Ovary (tissue), 9 donors: ENCODE measurements around the gene MAOA. TPM values are rescaled to one million over a fixed set of nuclear protein-coding genes. Genes with fewer than 3 reads are reported as not detected.

Experiments used
- DNase-seq, 5 donors: peaks; one replicate each; pipeline ENCODE4 v3.0.0-alpha.2; 2019 to 2020
- H3K27ac ChIP-seq, 2 donors: fragments of 200-600 bp; one replicate each; pipeline versions ENCODE4 v1.5.1 to v1.8.0; 2019 to 2022
- H3K27me3 ChIP-seq: fragments of 200-600 bp; one replicate; pipeline ENCODE4 v1.8.0; 2022
- H3K36me3 ChIP-seq: fragments of 200-600 bp; sonication (generic); one replicate; pipeline ENCODE4 v1.5.1; 2019
- H3K4me1 ChIP-seq: one replicate; pipeline ENCODE4 v1.8.1; 2013; ENCODE audit warnings: mild to moderate bottlenecking, moderate library complexity; ENCODE audit not compliant: insufficient read depth
- H3K4me3 ChIP-seq: fragments of 200-600 bp; sonication (generic); one replicate; pipeline ENCODE4 v1.5.1; 2017
- H3K9me3 ChIP-seq, 2 donors: fragments of 200-600 bp in 1 of 2; sonication (generic) in 1 of 2; one replicate each; pipeline versions ENCODE4 v1.5.1 to v1.8.1; 2013 to 2019; ENCODE audit warnings: mild to moderate bottlenecking in 1 of 2, moderate library complexity in 1 of 2
- CTCF ChIP-seq, 3 donors: fragments of 450-650 bp in 2 of 3; fragments of 200-600 bp in 1 of 3; IDR thresholded peaks; one replicate each; pipeline versions ENCODE4 v1.5.1 to v1.8.0; 2016 to 2022; ENCODE audit warnings: antibody characterized with exemption in 3 of 3, mild to moderate bottlenecking in 1 of 3
- EP300 ChIP-seq: sonication (generic); formaldehyde crosslinking; IDR thresholded peaks from one replicate; pipeline ENCODE4 v1.6.1; 2017; ENCODE audit warnings: antibody characterized with exemption
- POLR2A ChIP-seq: fragments of 450-650 bp; IDR thresholded peaks from one replicate; pipeline ENCODE4 v1.6.1; 2017; ENCODE audit warnings: antibody characterized with exemption, mild to moderate bottlenecking, moderate library complexity
- WGBS, 3 donors: extraction: QIAGEN DNeasy Blood & Tissue Kit in 1 of 3; methylation state at CpG; one replicate each; pipeline versions ENCODE4 v1.1.5 to v1.1.7; 2013 to 2017; 5-methylcytosine and 5-hydroxymethylcytosine counted together
- intact Hi-C, 4 donors: fragments of 100-400 bp; cut with DNase I; formaldehyde crosslinking; loops; one replicate each; pipeline versions ENCODE4 v1.11.0 to v1.15.1; 2022 to 2023
- polyA plus RNA-seq, 2 donors: library from polyadenylated mRNA; stranded (reverse); fragments of 200-250 nt in 1 of 2; fragments of 350-450 nt in 1 of 2; fragmentation: Illumina TruSeq in 1 of 2; extraction: RNeasy Lipid Tissue Mini Kit (QIAGEN cat#74804) in 1 of 2; gene quantifications; one replicate each; pipeline ENCODE4 v1.2.3, GENCODE V29; 2013 to 2014
- total RNA-seq, 7 donors: library from RNA; depleted of rRNA in 2 of 7; stranded (reverse); fragments of >200 nt in 2 of 7; fragmentation: NEBNext Ultra II Directional in 3 of 7; extraction: Animal tissue kit (Norgen Biotek cat#: 25700) in 3 of 7; gene quantifications; one replicate each; pipeline versions ENCODE4 v1.1.0 to v1.2.4, GENCODE V29; 2016 to 2023
- donor health status: DM: no; HTN: no; CAD: no; lungs with moderate emphysema.
- donor health status: DM: no; HTN: no; CAD: no.
- donor health status: Bipolar disorder and iron deficiency.
- donor health status: DM: yes; HTN: yes; CAD: no.
- donor health status: DM: no; HTN: no; CAD: no.
- donor health status: DM: yes; HTN: yes; CAD: no.

The MAOA gene
- total and polyA plus RNA-seq, 9 donors = 30.7 to 121 (median 74.2) TPM

- WGBS, 3 donors = 80 to 82% (median 81%) methylated on average over 7 of the region's 7 CpGs
- no peaks in the 10 kb centered on the region for H3K27me3 ChIP-seq
- H3K4me1 ChIP-seq = no peaks in the 10 kb centered on the region
- no peak for DNase-seq
- no peaks in the 10 kb centered on the region for H3K36me3 ChIP-seq
- TF ChIP-seq POLR2A (no peak), EP300 (no peak), CTCF (IDR thresholded peaks at IDR 0.05) (no peak)
- no peak overlapping the region for H3K27ac ChIP-seq
- H3K9me3 ChIP-seq = no peaks in the 10 kb centered on the region
- intact Hi-C loops = no loop called here
- H3K4me3 ChIP-seq = no peak overlapping the region
Observed at GRCh38 chrX:43731086-43731485, 75.0 kb downstream of the MAOA start.

- no peak for DNase-seq
- no peak overlapping the region for H3K4me3 ChIP-seq
- TF ChIP-seq EP300 (no peak), POLR2A (no peak)
- no peaks in the 10 kb centered on the region for H3K9me3 ChIP-seq
- no peaks in the 10 kb centered on the region for H3K36me3 ChIP-seq
- H3K27ac ChIP-seq = no peak overlapping the region
- H3K4me1 ChIP-seq = no peaks in the 10 kb centered on the region
- no peaks in the 10 kb centered on the region for H3K27me3 ChIP-seq
- WGBS, 3 donors = 86 to 96% (median 86%) methylated on average over 1 of the region's 1 CpG
- intact Hi-C loops = no loop called here
Observed at GRCh38 chrX:43733699-43734098, 77.6 kb downstream of the MAOA start.

GRCh38 chrX:43734444-43734843, 78.3 kb downstream of the MAOA start:
- no peaks in the 10 kb centered on the region for H3K4me1 ChIP-seq
- H3K27ac ChIP-seq = no peak overlapping the region
- intact Hi-C loops = no loop called here
- no peaks in the 10 kb centered on the region for H3K9me3 ChIP-seq
- no peak for TF ChIP-seq EP300
- no peak for TF ChIP-seq CTCF (IDR thresholded peaks at IDR 0.05)
- no peak for TF ChIP-seq POLR2A
- 34 to 56% (median 55%) methylated on average over 1 of the region's 1 CpG for WGBS, 3 donors
- no peak overlapping the region for H3K4me3 ChIP-seq
- H3K27me3 ChIP-seq = no peaks in the 10 kb centered on the region
- DNase-seq = no peak
- no peaks in the 10 kb centered on the region for H3K36me3 ChIP-seq

- Histone ChIP-seq H3K4me3 (no peak overlapping the region), H3K27me3 (no peaks in the 10 kb centered on the region), H3K4me1 (no peaks in the 10 kb centered on the region), H3K27ac (no peak overlapping the region), H3K36me3 (no peaks in the 10 kb centered on the region), H3K9me3 (no peaks in the 10 kb centered on the region)
- TF ChIP-seq EP300 = no peak
- TF ChIP-seq CTCF (IDR thresholded peaks at IDR 0.05) = no peak
- no peak for TF ChIP-seq POLR2A
- DNase-seq = no peak
- 46 to 69% (median 49%) methylated on average over 6 of the region's 6 CpGs for WGBS, 3 donors
- intact Hi-C loops = no loop called here
Observed at GRCh38 chrX:43735534-43735933, 79.4 kb downstream of the MAOA start.

GRCh38 chrX:43735957-43736356, 79.9 kb downstream of the MAOA start:
- Histone ChIP-seq H3K4me3 (no peak overlapping the region), H3K4me1 (no peaks in the 10 kb centered on the region), H3K27ac (no peak overlapping the region), H3K36me3 (no peaks in the 10 kb centered on the region), H3K27me3 (no peaks in the 10 kb centered on the region), H3K9me3 (no peaks in the 10 kb centered on the region)
- TF ChIP-seq POLR2A (no peak), EP300 (no peak), CTCF (IDR thresholded peaks at IDR 0.05) (no peak)
- WGBS, 3 donors = 53 to 67% (median 55%) methylated on average over 3 of the region's 3 CpGs
- DNase-seq = no peak
- intact Hi-C loops = no loop called here
